ENCODE data around the gene KCNAB2.

Gene KCNAB2

DNA sequence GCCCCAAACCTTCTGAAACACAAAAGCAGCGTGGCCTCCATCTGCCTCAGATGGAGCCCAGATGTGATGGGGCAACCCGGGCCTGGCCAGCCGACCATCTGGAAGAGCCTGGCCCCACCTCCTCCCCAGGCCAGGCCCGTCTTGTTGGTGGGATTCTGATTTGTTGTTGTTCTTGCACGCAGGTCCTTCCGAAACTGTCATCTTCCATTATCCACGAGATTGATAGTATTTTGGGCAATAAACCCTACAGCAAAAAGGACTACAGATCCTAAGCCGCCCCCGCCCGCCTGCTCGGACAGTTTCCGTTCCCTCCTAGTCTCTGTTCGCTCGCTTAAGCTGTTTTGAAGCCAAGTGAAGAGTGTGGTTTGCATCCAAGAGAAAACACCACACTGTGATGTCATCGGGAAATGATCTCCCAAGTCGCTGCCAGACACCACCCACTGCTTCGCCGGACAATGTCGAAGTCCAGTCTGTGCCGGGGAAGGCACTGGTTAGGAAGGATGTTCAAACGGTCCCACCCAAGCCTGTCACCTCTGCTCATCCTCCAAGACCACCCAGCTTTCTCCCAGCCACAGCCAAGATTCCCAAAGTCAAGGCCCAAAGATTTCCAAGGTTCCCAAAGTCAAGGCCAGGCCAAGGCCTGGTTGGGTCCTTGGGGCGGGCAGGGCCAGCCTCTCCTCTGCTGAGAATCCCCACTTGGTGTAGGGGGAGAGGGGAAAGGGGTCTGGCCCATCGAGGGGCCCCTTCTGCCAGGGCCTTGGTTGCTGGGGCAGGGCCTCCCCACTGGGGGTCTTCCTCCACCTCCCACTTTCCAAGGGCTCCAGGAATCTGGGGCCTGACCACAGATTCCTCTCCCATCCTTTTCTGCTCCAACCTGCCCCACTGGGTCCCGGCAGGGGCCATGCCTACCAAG lies 52.9 kb downstream of the KCNAB2 start:
- peak; percentile 26 for DNase-seq

- DNase-seq = no peak
Measured at GRCh38 chr1:6099297-6099696, 53.6 kb downstream of the KCNAB2 start.

DNA sequence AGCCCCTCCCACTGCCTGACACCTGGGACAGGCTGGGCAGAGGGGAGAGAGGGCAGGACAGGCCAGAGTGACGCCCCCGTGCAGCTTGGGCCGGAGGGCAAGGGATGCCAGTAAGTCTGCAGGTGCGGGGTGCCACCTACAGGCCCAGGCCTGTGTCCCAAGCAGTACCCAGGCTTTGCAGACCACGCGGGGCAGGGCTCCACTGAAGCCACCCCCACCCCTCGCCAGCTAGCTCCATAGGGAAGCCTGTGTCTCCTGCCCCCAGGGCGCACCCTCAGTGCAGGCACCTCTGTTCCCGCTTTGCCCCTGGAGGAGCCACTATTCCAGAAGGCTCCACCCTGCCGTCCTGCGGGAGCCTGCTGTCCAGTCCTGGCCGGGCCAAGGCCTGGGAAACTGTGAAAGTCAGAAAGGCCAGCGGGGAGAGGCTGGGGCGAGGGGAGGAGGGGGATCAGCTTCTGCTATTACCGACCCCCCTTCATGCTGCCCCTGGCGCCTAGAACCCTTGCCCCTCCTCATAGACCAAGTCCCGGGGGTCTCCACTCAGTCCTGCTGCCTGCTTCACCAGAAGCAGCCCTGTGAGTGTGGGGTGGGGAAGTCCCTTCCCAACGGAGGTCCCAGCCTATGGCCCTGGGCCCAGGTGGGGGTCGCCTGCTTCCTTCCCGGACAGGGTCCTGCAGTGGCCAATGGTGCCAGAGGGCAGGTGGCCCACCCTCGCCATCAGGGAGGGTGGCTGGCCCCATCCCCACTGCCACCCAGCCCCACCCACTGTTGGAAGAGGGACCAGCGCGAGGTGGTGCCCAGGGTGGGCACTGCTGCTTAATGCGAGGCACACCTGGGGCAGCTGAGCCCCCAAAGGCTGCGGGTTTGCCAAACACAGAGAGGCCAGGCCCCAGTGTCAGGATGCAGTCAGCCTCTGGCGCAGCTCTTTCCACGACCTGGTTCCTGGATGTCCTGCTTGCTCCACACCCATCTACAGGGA lies 54.4 kb downstream of the KCNAB2 start:
- DNase-seq = no peak

DNA sequence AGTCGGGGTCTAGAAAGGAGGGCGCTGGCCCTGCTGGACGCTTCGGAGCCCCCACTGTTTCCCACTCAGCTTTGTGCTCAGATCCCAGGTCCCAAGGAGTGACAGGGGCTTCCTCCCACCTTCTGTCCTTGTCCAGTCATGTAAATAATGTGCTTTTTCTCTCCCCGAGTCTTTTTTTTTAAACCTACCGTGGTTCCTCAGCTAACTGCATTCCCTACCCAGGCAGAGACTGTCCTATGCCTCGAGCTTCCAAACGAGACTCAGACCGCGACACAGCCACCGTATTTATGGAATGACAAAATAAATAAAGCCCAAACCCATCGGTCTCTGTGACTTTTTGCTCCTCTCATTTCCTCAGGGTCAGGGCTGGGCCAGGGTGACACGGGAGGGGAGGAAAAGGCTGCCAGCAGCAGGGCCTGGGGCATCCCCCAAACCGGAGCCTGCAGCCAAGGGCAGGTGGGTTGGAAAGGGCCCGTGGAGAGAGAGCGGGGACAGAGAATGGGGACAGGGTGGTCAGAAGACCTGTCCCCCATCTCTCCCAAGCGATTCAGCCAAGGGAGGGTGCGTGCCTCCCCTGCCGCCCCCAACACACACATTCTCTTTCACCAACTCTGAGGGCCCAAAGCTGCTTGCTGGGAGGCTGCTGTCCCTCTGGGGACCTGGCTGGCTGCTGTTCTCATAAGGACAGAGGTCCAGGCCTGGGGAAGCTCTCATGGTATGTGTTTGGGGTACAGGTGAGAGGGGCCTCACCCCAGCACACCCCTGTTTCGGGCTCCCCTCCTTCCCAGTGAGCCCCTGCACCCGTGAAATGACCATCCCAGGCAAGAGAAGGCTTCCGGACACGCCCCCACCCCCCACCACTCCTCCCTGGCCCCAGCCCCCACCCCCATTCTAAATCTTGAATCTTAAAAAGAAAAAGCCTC lies 55.4 kb downstream of the KCNAB2 start:
- DNase-seq = no peak

DNA sequence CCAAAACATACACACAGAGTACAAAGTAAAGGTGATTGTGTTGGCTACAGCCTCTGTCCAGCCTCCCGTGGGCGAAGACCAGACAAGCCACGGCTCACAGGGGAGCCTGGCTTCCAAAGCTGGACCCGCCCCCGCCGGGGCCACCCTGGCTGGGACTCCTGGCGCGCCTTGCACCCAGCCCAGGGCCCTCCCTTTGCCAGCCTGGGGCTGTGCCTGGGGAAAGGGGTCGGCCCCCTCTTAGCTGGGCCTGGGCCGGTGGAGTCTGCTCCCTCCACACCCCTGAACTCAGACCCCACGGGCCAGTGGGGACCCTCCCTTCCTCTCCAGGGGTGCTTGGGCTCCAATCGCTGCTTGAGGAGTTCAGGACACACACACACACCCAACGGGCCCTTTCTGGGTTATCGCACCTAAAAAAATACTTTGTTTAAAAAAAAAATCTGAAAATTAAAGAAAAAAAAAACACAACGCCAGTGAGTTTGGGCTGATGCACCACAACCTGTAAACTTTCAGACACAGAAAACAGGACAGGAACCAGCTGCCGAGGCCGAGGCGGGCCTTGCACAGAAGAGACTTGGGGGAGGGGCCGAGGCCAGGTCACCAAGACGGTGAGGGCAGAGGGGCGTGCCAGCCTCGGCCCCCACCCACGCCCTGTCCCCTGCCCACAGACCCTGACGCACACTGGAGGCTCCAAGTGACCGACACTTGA lies 56.3 kb downstream of the KCNAB2 start:
- no peak for DNase-seq

DNA sequence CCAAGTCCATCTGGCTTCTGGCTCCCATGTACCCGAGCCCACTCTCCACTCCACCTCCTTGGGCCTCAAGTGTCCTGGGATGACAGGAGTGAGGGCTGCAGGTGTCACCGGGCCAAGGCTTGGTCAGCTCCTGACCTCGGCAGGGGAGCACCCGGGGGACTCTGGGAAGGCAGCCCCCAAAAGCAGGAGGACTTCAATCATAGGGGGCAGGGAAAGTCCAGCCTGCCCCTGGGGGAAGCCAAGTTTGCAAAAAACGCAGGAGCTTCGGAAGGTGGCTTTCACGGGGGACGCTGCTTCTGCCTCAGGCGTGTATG lies 56.8 kb downstream of the KCNAB2 start:
- DNase-seq = no peak

DNA sequence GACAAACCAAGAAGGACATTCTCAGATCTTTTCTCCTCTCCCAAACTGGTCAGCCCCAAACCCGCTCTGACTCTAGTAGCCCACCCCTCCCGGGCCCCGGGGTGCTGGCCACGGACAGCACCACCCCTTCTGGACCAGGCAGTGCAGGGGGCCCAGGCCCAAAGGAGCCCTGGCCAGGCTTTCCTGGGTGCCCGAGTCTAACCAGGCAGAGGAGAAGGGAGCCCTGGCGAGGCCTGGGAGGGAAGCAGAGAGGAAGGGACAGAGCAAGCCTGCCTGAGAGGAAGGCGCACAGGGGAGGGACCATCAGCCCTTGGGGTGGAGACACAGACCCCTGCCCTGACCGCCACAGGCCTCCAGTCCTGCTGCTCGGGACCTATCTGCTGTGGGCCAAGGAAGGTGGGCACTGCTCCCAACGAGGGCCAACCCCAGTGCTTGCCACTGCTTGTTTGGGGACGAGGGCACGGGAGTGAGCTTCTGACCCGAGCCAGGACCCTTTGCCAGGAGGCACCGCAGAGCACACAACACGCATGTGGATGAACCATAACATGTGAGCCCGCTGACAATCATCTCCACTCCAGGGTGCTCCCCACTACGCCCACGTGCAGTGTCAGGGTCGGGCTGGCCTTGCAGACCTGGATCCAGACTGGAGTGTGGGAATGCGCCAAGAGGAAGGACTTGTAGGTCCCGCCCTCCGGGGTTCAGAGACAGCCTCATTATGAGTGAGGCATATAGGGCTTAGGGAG lies 57.6 kb downstream of the KCNAB2 start:
- no peak for DNase-seq

DNA sequence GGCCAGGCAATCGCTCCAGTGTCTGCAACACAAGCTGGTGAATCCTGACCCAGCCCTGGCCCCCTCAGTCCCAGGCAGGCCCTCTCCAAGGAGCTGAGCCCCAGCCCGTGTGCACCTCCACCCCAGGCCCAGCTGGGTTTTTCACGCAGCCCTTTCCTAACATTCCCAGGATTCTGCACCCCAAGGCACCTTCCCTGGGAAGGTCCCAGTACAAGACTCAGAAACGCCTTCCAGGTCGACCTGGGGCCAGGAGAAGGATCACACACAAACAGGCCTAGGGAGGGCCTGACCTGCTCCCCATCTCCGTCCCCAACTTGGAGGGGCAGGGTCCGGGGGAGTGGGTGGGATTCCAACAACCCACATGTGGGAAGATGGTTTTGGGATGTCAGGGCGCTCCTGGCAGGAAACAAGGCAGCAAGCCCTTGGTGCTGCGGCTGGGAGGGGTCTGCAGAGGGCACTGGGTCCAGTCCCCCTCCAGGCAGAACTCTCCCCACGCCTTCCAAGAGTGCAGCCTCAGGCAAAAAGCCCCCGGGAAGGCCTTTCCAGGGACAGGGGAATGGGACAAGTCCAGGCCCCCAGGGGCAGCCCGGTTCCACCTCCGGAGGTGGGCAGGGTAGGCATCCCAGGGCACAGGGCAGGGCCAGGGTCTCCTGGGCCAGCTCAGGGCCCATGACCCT lies 58.3 kb downstream of the KCNAB2 start:
- DNase-seq = no peak

- DNase-seq = no peak
Measured at GRCh38 chr1:6104631-6105030, 58.9 kb downstream of the KCNAB2 start.

DNA sequence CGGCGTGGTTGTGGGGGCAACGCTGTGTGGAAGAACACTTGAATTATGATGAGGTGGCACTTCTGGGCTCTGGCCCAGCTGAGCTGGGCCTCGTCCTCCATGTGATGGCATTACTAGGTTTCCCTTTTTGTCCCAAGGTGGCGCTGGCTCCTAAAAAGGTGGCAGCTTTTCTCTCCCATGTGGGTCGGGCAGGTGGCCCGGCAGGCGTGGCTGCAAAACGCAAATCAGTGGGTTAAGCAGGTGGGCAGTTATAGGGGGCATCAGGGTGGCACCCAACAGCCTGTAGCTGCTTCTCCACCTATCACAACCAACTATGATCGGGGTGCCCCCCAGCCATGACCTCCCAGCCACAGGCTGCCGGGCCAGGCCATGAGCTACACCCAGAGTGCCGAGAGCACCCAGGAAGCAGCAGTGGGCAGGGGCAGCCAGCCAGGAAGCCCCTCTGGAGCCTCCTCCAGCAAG lies 59.6 kb downstream of the KCNAB2 start:
- DNase-seq = no peak

- DNase-seq = no peak
Measured at GRCh38 chr1:6105763-6106162, 60.1 kb downstream of the KCNAB2 start.

- no peak for DNase-seq
Measured at GRCh38 chr1:6106321-6106731, 60.6 kb downstream of the KCNAB2 start.

- no peak for DNase-seq
Measured at GRCh38 chr1:6106977-6107376, 61.3 kb downstream of the KCNAB2 start.

DNA sequence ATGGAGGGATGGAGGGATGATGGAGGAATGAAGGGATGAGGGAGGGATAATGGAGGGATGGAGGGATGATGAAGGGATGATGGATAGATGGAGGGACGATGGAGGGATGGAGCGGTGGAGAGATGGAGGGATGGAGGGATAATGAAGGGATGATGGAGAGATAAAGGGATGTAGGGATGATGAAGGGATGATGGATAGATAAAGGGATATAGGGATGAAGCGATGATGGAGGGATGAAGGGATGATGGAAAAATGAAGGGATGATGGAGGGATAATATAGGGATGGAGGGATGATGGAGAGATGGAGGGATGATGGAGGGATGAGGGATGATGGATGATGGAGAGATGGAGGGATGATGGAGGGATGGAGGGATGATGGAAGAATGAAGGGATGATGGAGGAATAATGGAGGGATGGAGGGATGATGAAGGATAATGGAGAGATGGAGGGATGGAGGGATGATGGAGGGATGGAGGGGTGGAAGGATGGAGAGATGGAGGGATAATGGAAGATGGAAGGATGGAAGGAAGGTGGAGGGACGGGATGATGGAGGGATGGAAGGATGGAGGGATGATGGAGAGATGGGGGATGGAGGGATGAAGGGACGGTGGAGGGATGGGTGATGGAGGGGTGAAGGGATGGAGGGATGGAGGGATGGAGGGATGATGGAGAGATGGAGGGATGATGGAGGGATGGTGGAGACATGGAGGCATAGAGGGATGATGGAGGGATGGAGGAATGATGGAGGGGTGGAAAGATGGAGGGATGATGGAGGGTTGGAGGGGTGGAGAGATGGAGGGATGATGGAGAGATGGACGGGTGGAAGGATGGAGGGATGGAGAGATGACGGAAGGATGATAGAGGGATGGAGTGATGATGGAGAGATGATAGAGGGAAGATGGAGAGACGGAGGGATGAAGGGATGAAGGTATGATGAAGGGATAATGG lies 62.0 kb downstream of the KCNAB2 start:
- DNase-seq = no peak

- DNase-seq = no peak
Measured at GRCh38 chr1:6108476-6108875, 62.8 kb downstream of the KCNAB2 start.

DNA sequence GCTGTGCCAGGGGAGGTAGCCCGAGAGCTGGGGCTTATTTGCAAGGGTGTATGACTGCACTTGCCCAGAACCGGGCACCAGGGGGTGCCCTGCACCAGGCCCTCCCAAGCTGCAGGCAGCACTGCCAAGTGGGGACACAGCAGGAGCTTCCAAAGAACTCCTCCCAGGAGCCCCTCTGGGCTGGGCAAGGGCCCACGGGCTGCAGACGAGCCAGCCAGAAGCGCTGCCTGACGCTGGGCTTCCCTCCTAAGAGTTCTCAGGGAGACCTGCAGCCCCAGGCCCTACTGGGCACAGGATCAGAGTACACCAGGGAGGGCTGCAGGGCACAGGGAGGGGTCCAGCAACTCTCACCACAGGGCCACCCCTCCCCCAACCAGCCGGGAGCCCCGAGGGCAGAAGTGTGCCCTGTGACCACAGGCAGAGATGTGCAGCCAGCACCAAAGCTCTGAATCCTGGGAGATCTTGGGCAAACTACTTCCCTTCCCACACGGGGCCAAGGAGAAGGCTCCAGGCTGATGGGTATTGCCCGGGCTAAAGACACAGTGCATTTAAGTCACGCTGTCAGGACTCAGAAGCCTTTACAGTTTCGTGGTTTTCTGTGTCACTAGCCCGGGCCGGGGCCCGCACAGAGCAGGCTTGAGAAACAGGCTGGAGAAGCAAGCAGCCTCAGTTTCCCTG lies 63.4 kb downstream of the KCNAB2 start:
- DNase-seq = peak; percentile 40

DNA sequence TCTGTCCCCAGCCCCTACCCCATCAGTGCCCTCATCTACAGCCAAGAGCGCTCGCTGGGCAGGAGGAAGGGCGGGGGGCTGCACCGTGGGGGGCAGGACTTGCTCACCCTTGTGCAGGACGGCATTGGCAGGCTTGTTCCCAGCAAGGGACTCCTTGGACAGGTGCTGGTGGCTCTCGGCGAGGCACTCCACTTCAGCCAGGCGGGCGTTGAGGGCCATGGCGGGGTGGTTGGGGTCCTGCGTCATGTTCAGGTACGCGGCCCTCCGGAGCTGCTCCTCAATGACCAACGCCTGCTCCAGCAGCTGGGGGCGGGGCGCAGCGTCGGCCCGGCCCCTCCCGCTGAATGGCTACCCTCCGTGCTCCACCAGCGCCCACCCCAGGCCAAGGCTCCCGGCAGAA lies 64.0 kb downstream of the KCNAB2 start:
- no peak for DNase-seq

GRCh38 chr1:6110326-6110725 lies 64.6 kb downstream of the KCNAB2 start:
- no peak for DNase-seq

GRCh38 chr1:6111571-6111970 lies 65.9 kb downstream of the KCNAB2 start:
- DNase-seq = no peak

Measured in fibroblast of skin of scalp (primary cell).